Neural cell (in vitro differentiated cells): Measurements from ENCODE around the gene PRR5L.

Source experiments
- EP300 ChIP-seq: fragments of 450-650 bp; conservative IDR thresholded peaks from 2 replicates; pipeline ENCODE4 v1.6.1; 2014; ENCODE audit warnings: antibody characterized with exemption, mild to moderate bottlenecking, moderate library complexity; ENCODE audit not compliant: poor library complexity, severe bottlenecking
- EZH2 ChIP-seq: fragments of 200-600, 300-800 bp; shearing (Covaris generic), sonication (generic); IDR thresholded peaks from 2 replicates; pipeline ENCODE4 v1.6.1; 2014; ENCODE audit warnings: antibody characterized with exemption, low read length, borderline replicate concordance, mild to moderate bottlenecking; ENCODE audit not compliant: insufficient read depth, poor library complexity, severe bottlenecking
- MXI1 ChIP-seq: fragments of 450-650 bp; conservative IDR thresholded peaks from 2 replicates; pipeline ENCODE4 v1.6.1; 2014; ENCODE audit warnings: antibody characterized with exemption, mild to moderate bottlenecking; ENCODE audit not compliant: poor library complexity, severe bottlenecking
- POLR2AphosphoS5 ChIP-seq: IDR thresholded peaks from 2 replicates; pipeline ENCODE4 v1.6.1; 2012
- RAD21 ChIP-seq: fragments of 450-650 bp; conservative IDR thresholded peaks from 2 replicates; pipeline ENCODE4 v1.6.1; 2014; ENCODE audit warnings: antibody characterized with exemption, mild to moderate bottlenecking, moderate library complexity
- TAF1 ChIP-seq: IDR thresholded peaks from 2 replicates; pipeline ENCODE4 v1.6.1; 2012; ENCODE audit warnings: low read depth
- TF ChIP-seq, protein P1 (sequence below): fragments of 450-650 bp; IDR thresholded peaks from 2 replicates; pipeline ENCODE4 v1.5.1; 2014; ENCODE audit warnings: antibody characterized with exemption, mild to moderate bottlenecking, moderate library complexity; ENCODE audit not compliant: poor library complexity, severe bottlenecking

DNA sequence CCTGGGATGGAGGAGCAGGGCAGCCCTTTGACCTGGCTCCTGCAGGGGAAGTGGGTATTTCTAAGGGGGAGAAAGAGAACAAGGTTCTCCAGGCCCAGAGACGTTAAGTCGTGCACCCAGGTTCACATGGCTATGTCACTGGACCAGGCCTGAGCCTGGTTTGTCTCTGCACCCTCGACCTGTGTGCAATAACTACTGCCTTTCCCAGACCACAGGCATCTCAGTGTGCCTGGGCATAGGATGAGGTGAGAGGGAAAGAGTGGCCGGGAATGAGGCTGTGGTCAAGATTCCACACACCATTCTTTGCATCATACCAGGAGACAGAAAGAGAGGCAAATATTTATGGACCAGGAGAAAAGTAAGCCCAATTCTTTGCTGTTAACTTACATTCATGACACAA lies 66.8 kb downstream of the PRR5L start:
- TF ChIP-seq, protein P1, sequence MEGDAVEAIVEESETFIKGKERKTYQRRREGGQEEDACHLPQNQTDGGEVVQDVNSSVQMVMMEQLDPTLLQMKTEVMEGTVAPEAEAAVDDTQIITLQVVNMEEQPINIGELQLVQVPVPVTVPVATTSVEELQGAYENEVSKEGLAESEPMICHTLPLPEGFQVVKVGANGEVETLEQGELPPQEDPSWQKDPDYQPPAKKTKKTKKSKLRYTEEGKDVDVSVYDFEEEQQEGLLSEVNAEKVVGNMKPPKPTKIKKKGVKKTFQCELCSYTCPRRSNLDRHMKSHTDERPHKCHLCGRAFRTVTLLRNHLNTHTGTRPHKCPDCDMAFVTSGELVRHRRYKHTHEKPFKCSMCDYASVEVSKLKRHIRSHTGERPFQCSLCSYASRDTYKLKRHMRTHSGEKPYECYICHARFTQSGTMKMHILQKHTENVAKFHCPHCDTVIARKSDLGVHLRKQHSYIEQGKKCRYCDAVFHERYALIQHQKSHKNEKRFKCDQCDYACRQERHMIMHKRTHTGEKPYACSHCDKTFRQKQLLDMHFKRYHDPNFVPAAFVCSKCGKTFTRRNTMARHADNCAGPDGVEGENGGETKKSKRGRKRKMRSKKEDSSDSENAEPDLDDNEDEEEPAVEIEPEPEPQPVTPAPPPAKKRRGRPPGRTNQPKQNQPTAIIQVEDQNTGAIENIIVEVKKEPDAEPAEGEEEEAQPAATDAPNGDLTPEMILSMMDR, result no peak
- TF ChIP-seq EZH2, result no peak
- no peak for TF ChIP-seq POLR2AphosphoS5
- no peak for TF ChIP-seq EP300
- no peak for TF ChIP-seq MXI1
- TF ChIP-seq TAF1, result no peak
- no peak for TF ChIP-seq RAD21
